HG03095 (cell line): Measurements from ENCODE around the gene USP16.
"Not testable (repeated sequence)": the region's sequence is repeated elsewhere in the genome, so short reads cannot be mapped to it uniquely, and the experiment has no call there.

Experiments
- ATAC-seq: cut with Tn5 transposase; IDR thresholded peaks from one replicate; pipeline ENCODE4 v1.9.1; 2021; ENCODE audit warnings: moderate library complexity; ENCODE audit not compliant: unreplicated experiment

The USP16 gene

DNA sequence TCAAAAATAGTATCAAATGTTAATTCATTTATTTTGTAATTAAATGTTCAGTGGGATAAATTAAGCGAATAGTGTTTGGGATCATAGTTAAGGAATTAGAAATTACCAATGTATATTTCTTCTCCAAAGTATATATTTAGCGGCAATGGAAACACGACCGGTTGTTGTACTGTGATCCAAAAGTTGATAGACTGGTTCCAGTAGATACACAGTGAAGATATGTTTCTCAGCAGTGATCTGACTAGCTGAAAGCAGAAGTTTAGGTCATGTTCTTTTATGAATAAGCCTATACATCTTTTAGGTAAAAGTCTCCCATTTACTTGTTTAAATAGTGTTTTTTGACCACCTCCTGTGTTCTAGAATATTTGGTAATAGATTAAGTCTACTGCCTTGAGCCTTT lies 8.8 kb downstream of the USP16 start:
- no peak for ATAC-seq

DNA sequence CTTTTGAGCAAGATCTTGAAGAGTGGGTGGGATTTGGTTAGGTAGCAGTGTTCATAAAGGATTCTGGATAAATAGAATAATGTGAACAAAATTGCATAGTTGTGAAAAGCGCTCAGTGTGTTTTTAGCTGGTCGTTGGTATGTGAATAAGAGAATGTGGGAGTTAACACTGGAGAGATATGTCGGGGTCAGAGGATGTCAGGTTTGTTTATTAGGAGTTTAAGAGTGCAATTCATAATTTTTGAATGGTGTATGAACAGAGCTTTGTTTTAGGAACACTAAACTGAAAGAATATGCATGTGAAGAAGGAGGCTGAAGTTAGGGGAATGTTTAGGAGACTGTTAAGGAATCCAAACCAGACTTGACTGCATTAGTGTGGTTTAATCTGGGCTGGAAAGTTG lies 9.4 kb downstream of the USP16 start:
- no peak for ATAC-seq

- no peak for ATAC-seq
Observed at GRCh38 chr21:29034678-29035077, 10.2 kb downstream of the USP16 start.

DNA sequence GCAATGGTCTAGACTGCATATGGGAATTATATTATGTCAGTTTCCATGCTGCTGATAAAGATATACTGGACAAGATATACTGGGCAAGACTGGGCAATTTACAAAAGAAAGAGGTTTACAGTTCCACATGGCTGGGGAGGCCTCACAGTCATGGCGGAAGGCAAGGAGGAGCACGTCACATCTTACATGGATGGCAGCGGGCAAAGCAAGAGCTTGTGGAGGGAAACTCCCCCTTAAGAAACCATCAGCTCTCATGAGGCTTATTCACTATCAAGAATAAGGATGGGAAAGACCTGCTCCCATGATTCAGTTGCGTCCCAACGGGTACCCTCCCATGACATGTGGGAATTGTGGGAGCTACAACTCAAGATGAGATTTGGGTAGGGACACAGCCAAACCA lies 27.8 kb downstream of the USP16 start:
- ATAC-seq = no peak

DNA sequence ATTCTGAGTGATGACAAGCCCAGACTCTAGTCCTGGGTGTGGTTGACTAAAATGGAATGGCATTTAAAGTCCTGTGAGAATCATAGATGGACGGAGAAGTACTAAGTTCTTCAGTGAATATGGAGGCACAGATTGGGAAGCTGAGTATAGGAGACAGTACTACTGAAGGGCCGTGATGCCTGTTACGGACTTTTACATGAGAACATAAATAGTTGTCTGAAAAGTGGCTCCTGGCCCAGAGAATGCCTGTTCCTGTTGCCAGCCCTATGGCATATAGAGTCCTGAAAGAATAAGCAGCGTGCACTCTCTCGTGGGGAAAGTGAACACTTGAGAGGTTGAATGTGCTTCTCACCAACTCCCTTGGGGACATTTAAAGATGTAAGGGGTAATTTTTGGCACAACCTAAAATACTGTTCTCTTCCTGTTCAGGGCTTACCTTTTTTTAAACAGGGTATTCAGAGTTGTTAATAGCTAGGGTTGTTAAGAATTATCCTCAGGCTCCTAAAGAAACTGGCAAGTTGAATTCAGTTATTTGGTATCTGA lies 28.6 kb downstream of the USP16 start:
- ATAC-seq = no peak

DNA sequence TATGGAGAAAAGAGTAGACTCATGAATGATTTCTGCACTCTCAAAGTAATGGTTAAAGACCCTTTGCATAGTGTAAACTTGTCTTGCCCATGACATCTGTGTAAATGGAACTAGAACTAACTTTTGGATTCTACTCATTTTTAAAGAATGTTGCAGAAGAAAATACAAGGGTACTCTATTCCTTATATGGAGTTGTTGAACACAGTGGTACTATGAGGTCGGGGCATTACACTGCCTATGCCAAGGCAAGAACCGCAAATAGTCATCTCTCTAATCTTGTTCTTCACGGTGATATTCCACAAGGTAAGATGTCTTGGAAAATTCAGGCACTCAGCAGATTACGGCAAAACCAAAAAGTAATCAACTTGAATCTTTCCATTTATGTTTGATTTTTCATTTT lies 29.2 kb downstream of the USP16 start:
- no peak for ATAC-seq

DNA sequence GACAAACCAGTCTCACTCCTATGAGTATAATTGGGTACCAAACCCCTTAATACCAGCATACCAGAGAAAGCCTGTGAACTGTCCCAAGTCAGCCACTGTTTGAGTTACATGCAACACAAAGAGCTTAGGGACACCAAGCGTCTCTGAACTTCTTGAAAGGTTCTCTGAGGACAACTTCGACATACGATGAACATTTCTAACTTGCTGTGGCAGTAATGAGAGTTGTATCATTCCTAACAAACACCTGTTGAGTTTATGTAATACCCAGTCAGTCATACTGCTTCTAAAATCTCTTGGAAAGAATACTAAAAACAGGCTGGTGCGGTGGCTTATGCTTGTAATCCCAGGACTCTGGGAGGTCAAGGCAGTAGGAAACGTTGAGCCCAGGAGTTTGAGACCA lies 30.6 kb downstream of the USP16 start:
- ATAC-seq = no peak

DNA sequence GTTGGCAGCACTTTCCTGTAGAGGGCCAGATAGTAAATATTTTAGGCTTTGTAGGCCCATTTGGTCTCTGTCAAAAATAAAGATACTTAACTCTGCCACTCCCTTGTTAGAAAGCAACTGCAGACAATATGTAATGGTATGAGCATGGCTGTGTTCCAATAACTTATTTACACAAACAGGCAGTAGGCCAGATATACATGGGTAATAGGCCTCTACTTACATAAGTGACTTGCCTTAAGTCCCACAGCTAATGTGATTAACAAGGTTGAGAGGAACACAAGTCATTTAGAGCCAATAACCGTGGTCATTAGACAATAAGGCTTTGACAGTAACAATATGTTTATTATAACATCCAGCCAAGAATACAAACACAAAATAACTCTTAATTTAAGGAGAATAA lies 31.5 kb downstream of the USP16 start:
- no peak for ATAC-seq

DNA sequence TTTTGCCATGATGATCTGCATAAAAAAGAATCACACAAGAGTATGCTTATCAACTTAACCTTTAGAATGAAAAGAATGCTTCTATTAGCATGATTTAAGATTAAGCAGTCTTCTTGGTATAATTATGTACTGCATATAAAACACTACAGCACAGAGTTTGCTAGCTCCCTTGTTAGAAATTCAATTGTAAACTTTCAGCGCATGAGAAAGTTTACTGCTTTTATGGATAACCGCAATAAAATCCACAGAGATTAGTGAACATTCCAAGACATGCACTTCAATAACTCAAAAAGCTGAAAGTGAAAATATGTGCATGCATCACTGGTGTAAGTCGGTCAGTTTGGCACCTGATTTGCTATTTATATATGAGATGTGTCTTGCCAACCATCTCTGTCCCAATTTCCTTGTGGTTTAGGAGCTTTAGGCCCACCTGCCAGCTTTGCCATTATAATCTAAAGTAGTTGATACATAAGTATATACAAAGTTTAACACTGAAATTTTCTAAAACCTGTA lies 32.1 kb downstream of the USP16 start:
- no peak for ATAC-seq

- peak; percentile 95 for ATAC-seq
Observed at GRCh38 chr21:29064850-29065481, 40.5 kb downstream of the USP16 start.

GRCh38 chr21:29072873-29073221 lies 48.4 kb downstream of the USP16 start:
- ATAC-seq = no peak

- ATAC-seq = peak; percentile 85
Observed at GRCh38 chr21:29073222-29074006, 48.9 kb downstream of the USP16 start, which contains the start of gene CCT8. Gene CCT8, minus strand, starts transcription at chr21:29073648. Its CDS starts 58 bp downstream, at chr21:29073590.

GRCh38 chr21:29074007-29074376 lies 49.5 kb downstream of the USP16 start:
- ATAC-seq = peak; percentile 20

GRCh38 chr21:29074783-29075182 lies 50.3 kb downstream of the USP16 start:
- no peak for ATAC-seq

DNA sequence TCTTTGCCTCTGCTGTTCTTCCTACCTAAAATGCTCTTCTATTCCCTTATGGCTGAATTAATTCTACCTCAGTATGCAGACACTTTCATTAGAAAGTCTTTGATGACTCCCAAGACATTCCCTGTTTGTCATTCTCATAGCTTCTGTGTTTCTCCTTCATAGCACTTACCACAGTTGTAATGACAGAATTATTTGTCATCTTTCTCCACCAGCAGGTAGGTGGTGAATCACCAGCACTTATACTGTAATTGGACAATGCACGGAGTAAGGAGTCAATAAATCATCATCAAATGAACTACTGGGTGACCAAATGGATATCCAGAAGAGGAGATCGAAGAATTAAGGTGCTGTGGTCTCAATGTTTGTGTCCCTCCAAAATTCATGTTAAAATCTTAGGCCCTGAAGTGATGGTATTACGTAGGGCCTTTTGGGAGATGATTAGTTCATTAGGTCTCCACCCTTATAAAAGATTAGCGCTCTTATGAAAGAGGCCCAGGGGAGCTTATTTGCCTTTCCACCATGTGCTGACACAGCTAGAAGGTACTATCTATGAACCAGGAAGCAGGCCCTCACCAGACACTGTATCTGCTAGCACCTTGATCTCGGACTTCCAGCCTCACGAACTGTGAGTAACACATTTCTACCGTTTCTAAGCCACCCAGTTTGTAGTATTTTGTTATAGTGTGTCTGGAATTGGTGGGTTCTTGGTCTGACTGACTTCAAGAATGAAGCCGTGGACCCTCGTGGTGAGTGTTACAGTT lies 51.4 kb downstream of the USP16 start:
- no peak for ATAC-seq

DNA sequence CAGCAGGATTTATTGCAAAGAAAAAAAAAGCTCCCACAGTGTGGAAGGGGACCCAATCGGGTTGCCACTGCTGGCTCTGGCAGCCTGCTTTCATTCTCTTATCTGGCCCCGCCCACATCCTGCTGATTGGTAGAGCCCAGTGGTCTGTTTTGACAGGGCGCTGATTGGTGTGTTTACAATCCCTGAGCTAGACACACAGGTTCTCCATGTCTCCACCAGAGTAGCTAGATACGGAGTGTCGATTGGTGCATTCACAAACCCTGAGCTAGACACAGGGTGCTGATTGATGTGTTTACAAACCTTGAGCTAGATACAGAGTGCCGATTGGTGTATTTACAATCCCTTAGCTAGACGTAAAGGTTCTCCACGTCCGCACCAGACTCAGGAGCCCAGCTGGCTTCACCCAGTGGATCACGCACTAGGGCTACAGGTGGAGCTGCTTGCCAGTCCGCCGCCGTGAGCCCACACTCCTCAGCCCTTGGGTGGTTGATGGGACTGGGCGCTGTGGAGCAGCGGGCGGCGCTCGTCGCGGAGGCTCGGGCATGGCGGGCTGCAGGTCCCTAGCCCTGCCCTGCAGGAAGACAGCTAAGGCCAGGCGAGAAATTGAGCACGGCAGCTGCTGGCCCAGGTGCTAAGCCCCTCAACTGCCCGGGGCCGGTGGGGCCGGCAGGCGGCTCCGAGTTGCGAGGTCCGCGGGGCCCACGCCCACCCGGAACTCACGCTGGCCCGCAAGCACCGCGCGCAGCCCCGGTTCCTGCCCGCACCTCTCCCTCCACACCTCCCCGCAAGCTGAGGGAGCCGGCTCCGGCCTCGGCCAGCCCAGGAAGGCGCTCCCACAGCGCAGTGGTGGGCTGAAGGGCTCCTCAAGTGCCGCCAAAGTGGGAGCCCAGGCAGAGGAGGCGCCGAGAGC lies 52.5 kb downstream of the USP16 start:
- not testable (repeated sequence) for ATAC-seq

- ATAC-seq = no peak
Observed at GRCh38 chr21:29077651-29078090, 53.2 kb downstream of the USP16 start.

DNA sequence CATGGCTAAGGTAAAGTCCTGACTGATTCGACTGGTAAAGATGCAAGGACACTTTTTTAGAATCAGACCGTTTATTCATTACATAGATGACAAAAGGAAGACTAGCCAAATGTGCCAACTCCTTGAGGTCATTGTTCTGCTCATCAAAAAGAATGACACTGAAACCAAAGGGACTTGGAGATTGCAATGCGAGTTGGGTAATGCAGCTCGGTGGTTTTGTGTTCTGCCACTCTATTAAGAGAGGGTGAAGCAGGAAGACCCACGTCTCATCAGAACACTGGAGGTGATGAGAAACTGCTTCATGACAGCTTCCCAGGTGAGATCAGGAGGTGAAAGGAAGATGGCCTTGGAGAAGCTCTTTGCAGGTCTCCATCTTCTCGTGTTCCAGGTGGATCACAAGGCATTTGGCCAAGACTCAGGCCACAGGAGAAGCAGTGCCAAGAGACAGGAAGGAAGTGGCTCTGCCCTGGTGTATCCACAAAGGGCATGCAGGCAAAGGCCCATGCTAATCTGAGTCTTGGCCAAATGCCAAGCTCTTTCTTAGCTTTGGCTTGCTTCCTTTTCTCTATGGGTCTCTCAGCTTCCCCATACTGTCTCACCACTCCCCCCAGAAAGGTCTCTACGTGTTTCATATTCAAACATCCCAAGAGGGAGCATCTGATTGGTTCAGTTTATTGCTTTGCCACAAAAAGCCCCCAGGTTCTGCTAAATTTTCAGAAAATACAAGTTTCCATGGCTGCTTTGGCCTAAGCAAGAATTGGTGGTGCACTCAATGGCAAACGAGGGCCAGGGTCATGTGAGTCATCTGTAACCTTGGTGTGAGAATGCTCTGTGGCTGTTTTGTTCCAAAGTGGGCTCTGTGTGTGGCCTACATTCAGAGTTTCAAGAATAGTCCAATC lies 54.6 kb downstream of the USP16 start:
- peak; percentile 34 for ATAC-seq

- no peak for ATAC-seq
Observed at GRCh38 chr21:29080454-29080941, 56.0 kb downstream of the USP16 start.
